ENCODE data around the gene TTC1.
"Not testable (repeated sequence)": the region's sequence is repeated elsewhere in the genome, so short reads cannot be mapped to it uniquely, and the experiment has no call there.

The TTC1 gene

DNA sequence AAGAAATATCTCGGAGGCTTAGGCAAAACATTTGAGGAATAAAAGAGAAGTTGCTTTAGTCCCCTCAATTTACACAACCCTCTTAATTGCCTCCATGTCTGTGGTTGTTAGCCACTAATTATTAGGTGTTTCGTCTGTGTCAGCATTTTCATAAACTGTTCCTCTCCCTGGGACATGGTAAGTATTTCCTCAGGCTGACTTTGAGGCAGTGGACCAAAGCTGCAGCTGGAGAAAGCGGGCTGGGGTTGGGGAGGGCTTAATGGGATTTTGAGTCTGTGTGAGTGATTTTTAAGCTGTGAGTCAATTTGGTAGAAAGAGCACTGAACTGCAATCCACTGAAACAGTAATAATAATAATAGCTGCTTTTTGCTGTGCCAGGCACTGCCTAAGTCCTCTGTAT, 13.0 kb upstream of the TTC1 start:
- TF ChIP-seq PPARA (CRISPR knock-in tag; IDR thresholded peaks at IDR 0.05; ENCODE audit: borderline replicate concordance) = no peak
- TF ChIP-seq OSR1 (CRISPR knock-in tag; IDR thresholded peaks at IDR 0.05) = no peak
- no peak for TF ChIP-seq ESRRG (CRISPR knock-in tag; IDR thresholded peaks at IDR 0.05)
- no peak for TF ChIP-seq RARB (CRISPR knock-in tag; IDR thresholded peaks at IDR 0.05)
- TF ChIP-seq, protein P1, sequence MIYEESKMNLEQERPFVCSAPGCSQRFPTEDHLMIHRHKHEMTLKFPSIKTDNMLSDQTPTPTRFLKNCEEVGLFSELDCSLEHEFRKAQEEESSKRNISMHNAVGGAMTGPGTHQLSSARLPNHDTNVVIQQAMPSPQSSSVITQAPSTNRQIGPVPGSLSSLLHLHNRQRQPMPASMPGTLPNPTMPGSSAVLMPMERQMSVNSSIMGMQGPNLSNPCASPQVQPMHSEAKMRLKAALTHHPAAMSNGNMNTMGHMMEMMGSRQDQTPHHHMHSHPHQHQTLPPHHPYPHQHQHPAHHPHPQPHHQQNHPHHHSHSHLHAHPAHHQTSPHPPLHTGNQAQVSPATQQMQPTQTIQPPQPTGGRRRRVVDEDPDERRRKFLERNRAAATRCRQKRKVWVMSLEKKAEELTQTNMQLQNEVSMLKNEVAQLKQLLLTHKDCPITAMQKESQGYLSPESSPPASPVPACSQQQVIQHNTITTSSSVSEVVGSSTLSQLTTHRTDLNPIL (CRISPR knock-in tag; IDR thresholded peaks at IDR 0.05; ENCODE audit: low read depth) = no peak
- no peak for TF ChIP-seq ZFP3 (CRISPR knock-in tag; IDR thresholded peaks at IDR 0.05)
- TF ChIP-seq TOX (CRISPR knock-in tag; IDR thresholded peaks at IDR 0.05; ENCODE audit: borderline replicate concordance) = no peak
- TF ChIP-seq, protein P2, sequence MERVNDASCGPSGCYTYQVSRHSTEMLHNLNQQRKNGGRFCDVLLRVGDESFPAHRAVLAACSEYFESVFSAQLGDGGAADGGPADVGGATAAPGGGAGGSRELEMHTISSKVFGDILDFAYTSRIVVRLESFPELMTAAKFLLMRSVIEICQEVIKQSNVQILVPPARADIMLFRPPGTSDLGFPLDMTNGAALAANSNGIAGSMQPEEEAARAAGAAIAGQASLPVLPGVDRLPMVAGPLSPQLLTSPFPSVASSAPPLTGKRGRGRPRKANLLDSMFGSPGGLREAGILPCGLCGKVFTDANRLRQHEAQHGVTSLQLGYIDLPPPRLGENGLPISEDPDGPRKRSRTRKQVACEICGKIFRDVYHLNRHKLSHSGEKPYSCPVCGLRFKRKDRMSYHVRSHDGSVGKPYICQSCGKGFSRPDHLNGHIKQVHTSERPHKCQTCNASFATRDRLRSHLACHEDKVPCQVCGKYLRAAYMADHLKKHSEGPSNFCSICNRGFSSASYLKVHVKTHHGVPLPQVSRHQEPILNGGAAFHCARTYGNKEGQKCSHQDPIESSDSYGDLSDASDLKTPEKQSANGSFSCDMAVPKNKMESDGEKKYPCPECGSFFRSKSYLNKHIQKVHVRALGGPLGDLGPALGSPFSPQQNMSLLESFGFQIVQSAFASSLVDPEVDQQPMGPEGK (CRISPR knock-in tag; IDR thresholded peaks at IDR 0.05; ENCODE audit: borderline replicate concordance) = no peak
- TF ChIP-seq ZNF70 (CRISPR knock-in tag; IDR thresholded peaks at IDR 0.05) = no peak
- TF ChIP-seq ZFP30 (CRISPR knock-in tag; IDR thresholded peaks at IDR 0.05) = no peak
- no peak for TF ChIP-seq SNAI2 (CRISPR knock-in tag; IDR thresholded peaks at IDR 0.05)
- ATAC-seq = no peak

DNA sequence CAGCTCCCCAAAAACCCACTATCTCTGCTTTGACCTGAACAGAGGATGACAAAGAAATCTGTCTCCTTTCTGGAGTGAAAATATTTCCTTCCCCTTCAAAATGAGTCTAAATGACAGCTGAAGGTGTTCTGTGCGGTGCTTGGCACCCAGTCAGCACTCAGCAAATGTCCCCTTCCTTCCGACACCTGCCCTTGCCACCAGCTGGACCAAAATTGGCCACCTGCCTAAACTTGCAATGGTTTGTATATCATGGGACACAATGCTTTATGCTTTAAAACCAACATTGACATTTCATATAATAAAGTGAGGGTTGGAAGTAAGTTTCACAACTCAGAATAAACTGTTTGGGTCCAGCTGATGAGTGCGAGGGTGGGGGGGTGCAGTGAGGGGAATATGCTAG, 7.5 kb upstream of the TTC1 start:
- no peak for ATAC-seq
- TF ChIP-seq BACH2 (CRISPR knock-in tag; IDR thresholded peaks at IDR 0.05; ENCODE audit: borderline replicate concordance) (no peak), ZNF70 (CRISPR knock-in tag; IDR thresholded peaks at IDR 0.05) (no peak), ZNF8 (CRISPR knock-in tag; IDR thresholded peaks at IDR 0.05) (no peak), ZNF565 (CRISPR knock-in tag; conservative IDR thresholded peaks at IDR 0.05; ENCODE audit: low read depth) (no peak), OSR1 (CRISPR knock-in tag; IDR thresholded peaks at IDR 0.05) (no peak), CSDC2 (CRISPR knock-in tag; IDR thresholded peaks at IDR 0.05) (no peak), SNAI2 (CRISPR knock-in tag; IDR thresholded peaks at IDR 0.05) (no peak), ISL1 (CRISPR knock-in tag; IDR thresholded peaks at IDR 0.05) (no peak), ZFP30 (CRISPR knock-in tag; IDR thresholded peaks at IDR 0.05) (no peak)
- TF ChIP-seq, protein P1 (CRISPR knock-in tag; IDR thresholded peaks at IDR 0.05; ENCODE audit: low read depth) = no peak

DNA sequence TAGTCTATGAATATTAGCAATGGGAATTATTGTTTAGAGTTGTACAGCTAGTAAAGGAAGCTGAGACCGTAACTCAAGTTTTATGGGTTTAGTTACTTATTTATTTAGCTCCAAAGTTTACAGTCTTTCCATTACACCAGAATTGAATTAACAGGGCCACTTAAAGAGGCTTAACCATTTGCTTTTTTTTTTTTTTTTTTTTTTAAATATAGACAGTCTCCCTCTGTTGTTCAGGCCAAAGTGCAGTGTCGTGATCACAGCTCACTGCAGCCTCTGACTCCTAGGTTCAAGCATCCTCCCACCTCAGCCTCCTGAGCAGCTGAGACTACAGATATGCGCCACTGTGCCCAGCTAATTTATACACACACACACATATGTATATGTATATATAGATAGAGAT, 1.4 kb upstream of the TTC1 start:
- no peak for ATAC-seq
- no peak for TF ChIP-seq SNAI2 (CRISPR knock-in tag; IDR thresholded peaks at IDR 0.05)
- TF ChIP-seq, protein P3, sequence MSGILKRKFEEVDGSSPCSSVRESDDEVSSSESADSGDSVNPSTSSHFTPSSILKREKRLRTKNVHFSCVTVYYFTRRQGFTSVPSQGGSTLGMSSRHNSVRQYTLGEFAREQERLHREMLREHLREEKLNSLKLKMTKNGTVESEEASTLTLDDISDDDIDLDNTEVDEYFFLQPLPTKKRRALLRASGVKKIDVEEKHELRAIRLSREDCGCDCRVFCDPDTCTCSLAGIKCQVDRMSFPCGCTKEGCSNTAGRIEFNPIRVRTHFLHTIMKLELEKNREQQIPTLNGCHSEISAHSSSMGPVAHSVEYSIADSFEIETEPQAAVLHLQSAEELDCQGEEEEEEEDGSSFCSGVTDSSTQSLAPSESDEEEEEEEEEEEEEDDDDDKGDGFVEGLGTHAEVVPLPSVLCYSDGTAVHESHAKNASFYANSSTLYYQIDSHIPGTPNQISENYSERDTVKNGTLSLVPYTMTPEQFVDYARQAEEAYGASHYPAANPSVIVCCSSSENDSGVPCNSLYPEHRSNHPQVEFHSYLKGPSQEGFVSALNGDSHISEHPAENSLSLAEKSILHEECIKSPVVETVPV (CRISPR knock-in tag; IDR thresholded peaks at IDR 0.05) = no peak
- TF ChIP-seq, protein P2 (CRISPR knock-in tag; IDR thresholded peaks at IDR 0.05; ENCODE audit: borderline replicate concordance) = no peak

DNA sequence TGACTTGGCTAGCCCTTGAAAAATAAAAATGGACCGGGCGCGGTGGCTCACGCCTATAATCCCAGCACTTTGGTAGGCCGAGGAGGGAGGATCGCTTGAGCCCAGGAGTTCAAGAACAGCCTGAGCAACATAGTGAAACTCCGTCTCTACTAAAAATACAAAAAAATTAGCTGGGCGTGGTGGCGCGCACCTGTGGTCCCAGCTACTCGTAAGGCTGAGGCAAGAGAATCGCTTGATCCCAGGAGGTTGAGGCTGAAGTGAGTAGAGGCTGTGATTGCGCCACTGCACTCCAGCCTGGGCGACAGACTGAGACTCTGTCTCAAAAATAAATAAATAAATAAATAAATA, 436 bp upstream of the TTC1 start:
- not testable (repeated sequence) for ATAC-seq

DNA sequence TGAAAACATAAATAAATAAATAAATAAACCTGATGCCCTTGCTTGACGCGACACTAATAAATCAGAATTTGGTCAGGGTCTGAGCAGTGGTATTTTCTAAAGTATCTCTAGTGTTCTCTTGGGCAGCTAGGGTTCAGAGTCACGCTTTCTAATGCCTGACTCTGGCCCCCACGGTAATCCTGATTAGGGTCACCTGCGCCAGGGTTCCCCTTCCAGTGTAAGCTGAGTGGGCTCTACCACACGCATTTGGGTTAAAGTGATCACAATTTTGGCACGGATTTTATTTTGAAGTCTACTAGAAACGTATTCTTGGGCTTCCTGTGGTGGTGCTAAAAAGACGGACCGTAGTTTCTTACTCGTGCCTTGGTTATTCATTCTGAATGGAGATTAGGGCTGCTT, 651 bp downstream of the TTC1 start:
- TF ChIP-seq BACH2 (CRISPR knock-in tag; IDR thresholded peaks at IDR 0.05; ENCODE audit: borderline replicate concordance) (no peak), CSDC2 (CRISPR knock-in tag; IDR thresholded peaks at IDR 0.05) (no peak), ZNF565 (CRISPR knock-in tag; conservative IDR thresholded peaks at IDR 0.05; ENCODE audit: low read depth) (no peak), TCF4 (CRISPR knock-in tag; IDR thresholded peaks at IDR 0.05; ENCODE audit: borderline replicate concordance) (no peak)
- TF ChIP-seq, protein P3 (CRISPR knock-in tag; IDR thresholded peaks at IDR 0.05) = no peak
- ATAC-seq = peak; percentile 38
